SK-N-SH (cell line): ENCODE results near the gene TRAF1. TPM values are rescaled to one million over a fixed set of nuclear protein-coding genes. Genes with fewer than 3 reads are reported as not detected.

ENCODE experiments used
- CTCF ChIA-PET: fragments of 300-600, 350-600 bp; formaldehyde crosslinking; extraction: SDS; loops from one replicate; lab custom pipeline; 2021; lab: Yijun Ruan, JAX
- POLR2A ChIA-PET: fragments of 350-600 bp; sonication (Branson Sonifier 250); formaldehyde crosslinking; extraction: SDS; loops from one replicate; lab custom pipeline; 2020; ENCODE audit warnings: antibody characterized with exemption, inconsistent platforms; lab: Yijun Ruan, JAX
- DNase-seq: peaks from one replicate; pipeline ENCODE4 v3.0.0; 2012
- H2AFZ ChIP-seq: fragments of 200-600 bp; sonication (generic); 2 replicates; pipeline ENCODE4 v1.8.1; 2016; ENCODE audit warnings: antibody characterized with exemption, mild to moderate bottlenecking, low read depth
- H3F3A ChIP-seq: fragments of 200-600 bp; sonication (generic); replicated peaks from 2 replicates; pipeline ENCODE3; 2016; ENCODE audit warnings: antibody characterized with exemption, mild to moderate bottlenecking; ENCODE audit not compliant: insufficient read depth
- H3K27ac ChIP-seq, 2 experiments: fragments of 200-500 bp in 1 of 2; fragments of 200-600 bp in 1 of 2; sonication (Bioruptor generic) in 1 of 2; sonication (generic), shearing (Covaris generic) in 1 of 2; 2 replicates each; pipeline versions ENCODE4 v1.5.1 to v1.6.1; 2014 to 2016; ENCODE audit warnings: low read depth in 2 of 2, inconsistent platforms in 1 of 2, low read length in 1 of 2, mild to moderate bottlenecking in 1 of 2, mixed read lengths in 1 of 2
- H3K27me3 ChIP-seq: fragments of 200-600 bp; sonication (generic), shearing (Covaris generic); 2 replicates; pipeline ENCODE4 v1.6.1; 2016; ENCODE audit warnings: mixed run types; ENCODE audit not compliant: insufficient read depth
- H3K36me3 ChIP-seq, 2 experiments: fragments of 200-500 bp in 1 of 2; fragments of 200-600 bp in 1 of 2; sonication (Bioruptor generic) in 1 of 2; sonication (generic) in 1 of 2; replicated peaks in 1 of 2; 2 replicates each; pipeline versions ENCODE3 to v1.5.1; 2014 to 2016; ENCODE audit warnings: low read length in 1 of 2, mild to moderate bottlenecking in 1 of 2; ENCODE audit not compliant: insufficient read depth in 2 of 2, control insufficient read depth in 1 of 2
- H3K4me1 ChIP-seq, 2 experiments: fragments of 200-500 bp in 1 of 2; fragments of 200-600 bp in 1 of 2; sonication (Bioruptor generic) in 1 of 2; sonication (generic), shearing (Covaris generic) in 1 of 2; 2 replicates each; pipeline versions ENCODE4 v1.5.1 to v1.6.1; 2014 to 2016; ENCODE audit warnings: low read depth in 1 of 2, low read length in 1 of 2, mixed run types in 1 of 2; ENCODE audit not compliant: insufficient read depth in 2 of 2, control insufficient read depth in 1 of 2
- H3K4me2 ChIP-seq: fragments of 200-600 bp; sonication (generic), shearing (Covaris generic); 2 replicates; pipeline ENCODE4 v1.6.1; 2017; ENCODE audit warnings: mixed run types
- H3K4me3 ChIP-seq, 2 experiments: fragments of 200-500 bp in 1 of 2; fragments of 200-600 bp in 1 of 2; sonication (Bioruptor generic) in 1 of 2; sonication (generic), shearing (Covaris generic) in 1 of 2; 2 replicates each; pipeline versions ENCODE4 v1.5.1 to v1.8.1; 2014 to 2016; ENCODE audit warnings: low read depth in 2 of 2, inconsistent platforms in 1 of 2, low read length in 1 of 2, mild to moderate bottlenecking in 1 of 2, mixed read lengths in 1 of 2, moderate library complexity in 1 of 2
- H3K79me2 ChIP-seq: fragments of 200-600 bp; sonication (generic); 2 replicates; pipeline ENCODE4 v1.8.1; 2017; ENCODE audit warnings: mild to moderate bottlenecking; ENCODE audit not compliant: insufficient read depth
- H3K9ac ChIP-seq: fragments of 200-600 bp; sonication (generic); 2 replicates; pipeline ENCODE4 v1.6.1; 2017; ENCODE audit warnings: mixed run types
- H3K9me2 ChIP-seq: fragments of 200-600 bp; sonication (generic); 2 replicates; pipeline ENCODE4 v1.6.1; 2017; ENCODE audit warnings: mixed run types
- H3K9me3 ChIP-seq: fragments of 200-600 bp; sonication (generic); 2 replicates; pipeline ENCODE4 v1.6.1; 2017; ENCODE audit warnings: mixed run types, mild to moderate bottlenecking, moderate library complexity
- H4K20me1 ChIP-seq: fragments of 200-600 bp; sonication (generic); 2 replicates; pipeline ENCODE4 v1.6.1; 2017; ENCODE audit warnings: mild to moderate bottlenecking, mixed run types; ENCODE audit not compliant: insufficient read depth
- CHD2 ChIP-seq: fragments of 150-350 bp; IDR thresholded peaks from 2 replicates; pipeline ENCODE4 v1.6.1; 2018; ENCODE audit warnings: low read length; ENCODE audit not compliant: partially characterized antibody
- CTCF ChIP-seq: fragments of 200-600 bp; sonication (generic); IDR thresholded peaks from 2 replicates; pipeline ENCODE4 v1.6.1; 2017; ENCODE audit warnings: antibody characterized with exemption, mild to moderate bottlenecking, moderate library complexity
- EP300 ChIP-seq, 2 experiments: IDR thresholded peaks; 2 replicates each; pipeline versions ENCODE4 v1.4.0 to v1.6.1; 2012; ENCODE audit warnings: borderline replicate concordance in 1 of 2, low read depth in 1 of 2, low read length in 1 of 2
- FOXJ3 ChIP-seq: sonication (generic); formaldehyde crosslinking; IDR thresholded peaks from 2 replicates; pipeline ENCODE4 v1.5.1; 2020; ENCODE audit warnings: mild to moderate bottlenecking, missing genetic modification reagents
- JUND ChIP-seq: IDR thresholded peaks from 2 replicates; pipeline ENCODE4 v1.4.0; 2012
- MEF2A ChIP-seq: IDR thresholded peaks from 2 replicates; pipeline ENCODE4 v1.4.0; 2012; ENCODE audit warnings: low read depth, borderline replicate concordance
- MXI1 ChIP-seq: IDR thresholded peaks from 2 replicates; pipeline ENCODE4 v1.6.1; 2012; ENCODE audit warnings: mild to moderate bottlenecking, low read depth, low read length, improper control_type of control experiment
- NFIC ChIP-seq: IDR thresholded peaks from 2 replicates; pipeline ENCODE4 v1.4.0; 2012; ENCODE audit warnings: borderline replicate concordance
- PBX3 ChIP-seq: IDR thresholded peaks from 2 replicates; pipeline ENCODE4; 2012
- POLR2AphosphoS5 ChIP-seq: IDR thresholded peaks from 2 replicates; pipeline ENCODE4 v1.6.1; 2012; ENCODE audit warnings: low read depth, low read length
- RFX5 ChIP-seq: IDR thresholded peaks from 2 replicates; pipeline ENCODE4 v1.6.1; 2012; ENCODE audit warnings: mild to moderate bottlenecking, improper control_type of control experiment, low read length
- TEAD4 ChIP-seq: IDR thresholded peaks from 2 replicates; pipeline ENCODE4 v1.4.0; 2012; ENCODE audit warnings: mild to moderate bottlenecking, borderline replicate concordance; ENCODE audit not compliant: insufficient read depth
- ZBTB33 ChIP-seq: IDR thresholded peaks from 2 replicates; pipeline ENCODE4 v1.4.0; 2012; ENCODE audit warnings: low read depth, borderline replicate concordance
- WGBS: methylation state at CpG from one replicate; pipeline ENCODE4 v1.1.6; 2017; ENCODE audit warnings: low lambda C conversion rate; 5-methylcytosine and 5-hydroxymethylcytosine counted together
- polyA plus RNA-seq, 3 experiments: library from polyadenylated mRNA; depleted of rRNA; stranded (reverse); fragments of >200 nt; gene quantifications; 2 replicates each; pipeline ENCODE4 v1.2.3, GENCODE V29; 2012

The TRAF1 gene
- polyA plus RNA-seq, 1 of the 3 experiments (the other 2 are of a cell fraction): 1.2 TPM

GRCh38 chr9:120902569-120903535 lies 23.7 kb downstream of the TRAF1 start:
- Histone ChIP-seq H3K9me2 (no peaks in the 10 kb centered on the region), H3K4me2 (no peak overlapping the region), H3K27me3 (no peaks in the 10 kb centered on the region), H3K27ac (no peak overlapping the region), H3K9ac (no peak overlapping the region), H3K4me3 (no peak overlapping the region), H3K9me3 (no peaks in the 10 kb centered on the region), H4K20me1 (no peaks in the 10 kb centered on the region), H2AFZ (no peak overlapping the region), H3F3A (no peaks in the 10 kb centered on the region), H3K4me1 (no peaks in the 10 kb centered on the region; a peak in 1 of 4 replicates), H3K36me3 (no peaks in the 10 kb centered on the region), H3K79me2 (no peaks in the 10 kb centered on the region)
- ChIA-PET CTCF (interaction anchor here (0.9 to 1.4 kb wide), 3 partner anchors 9 to 15 kb away, joined by 3 to 4 read pairs (median 4); no protein-coding TSS in a partner anchor), POLR2A (interaction anchor here (0.6 kb wide), 1 partner anchor 10 kb away, joined by 3 read pairs; no protein-coding TSS in a partner anchor)
- WGBS: 95% methylated on average over 12 of the region's 14 CpGs
- DNase-seq: no peak
- TF ChIP-seq POLR2AphosphoS5: no peak
- TF ChIP-seq FOXJ3: no peak
- TF ChIP-seq MEF2A: no peak
- TF ChIP-seq PBX3: no peak
- no peak for TF ChIP-seq ZBTB33
- TF ChIP-seq TEAD4: no peak
- no peak for TF ChIP-seq NFIC
- no peak for TF ChIP-seq RFX5
- no peak for TF ChIP-seq EP300 (IDR thresholded peaks at IDR 0.05; ENCODE audit: borderline replicate concordance in 1 of 2, low read depth in 1 of 2, low read length in 1 of 2)

- H3K4me3 ChIP-seq: no peak overlapping the region
- ChIA-PET CTCF (interaction anchor here (0.9 to 1.4 kb wide), 2 partner anchors 10 to 15 kb away, joined by 4 read pairs; no protein-coding TSS in a partner anchor), POLR2A (interaction anchor here (0.6 kb wide), 1 partner anchor 11 kb away, joined by 3 read pairs; no protein-coding TSS in a partner anchor)
- 80% methylated on average over 10 of the region's 12 CpGs for WGBS
- H3K4me2 ChIP-seq: no peak overlapping the region
- no peak overlapping the region for H3K27ac ChIP-seq
- H3K9me2 ChIP-seq: no peaks in the 10 kb centered on the region
- no peak for TF ChIP-seq JUND
- TF ChIP-seq MXI1: no peak
- no peak for TF ChIP-seq PBX3
- no peak for TF ChIP-seq CHD2
- no peak for TF ChIP-seq CTCF
- TF ChIP-seq NFIC: no peak
- no peaks in the 10 kb centered on the region for H3K79me2 ChIP-seq
- no peak overlapping the region for H3K9ac ChIP-seq
- no peaks in the 10 kb centered on the region for H4K20me1 ChIP-seq
- H3K27me3 ChIP-seq: no peaks in the 10 kb centered on the region
- no peak overlapping the region for H2AFZ ChIP-seq
- H3K4me1 ChIP-seq: no peaks in the 10 kb centered on the region; a peak in 1 of 4 replicates
- H3F3A ChIP-seq: no peaks in the 10 kb centered on the region
- no peaks in the 10 kb centered on the region for H3K9me3 ChIP-seq
- DNase-seq: no peak
- no peaks in the 10 kb centered on the region for H3K36me3 ChIP-seq
Measured at GRCh38 chr9:120901755-120902568, 24.6 kb downstream of the TRAF1 start.
